GM21515 (cell line): Measurements from ENCODE around the gene ZBTB7C.

ENCODE experiments used
- ATAC-seq: cut with Tn5 transposase; IDR thresholded peaks from one replicate; pipeline ENCODE4 v1.9.1; 2021; ENCODE audit not compliant: unreplicated experiment

The ZBTB7C gene

GRCh38 chr18:48029296-48029986 lies 379.7 kb downstream of the ZBTB7C start:
- ATAC-seq, result no peak

DNA sequence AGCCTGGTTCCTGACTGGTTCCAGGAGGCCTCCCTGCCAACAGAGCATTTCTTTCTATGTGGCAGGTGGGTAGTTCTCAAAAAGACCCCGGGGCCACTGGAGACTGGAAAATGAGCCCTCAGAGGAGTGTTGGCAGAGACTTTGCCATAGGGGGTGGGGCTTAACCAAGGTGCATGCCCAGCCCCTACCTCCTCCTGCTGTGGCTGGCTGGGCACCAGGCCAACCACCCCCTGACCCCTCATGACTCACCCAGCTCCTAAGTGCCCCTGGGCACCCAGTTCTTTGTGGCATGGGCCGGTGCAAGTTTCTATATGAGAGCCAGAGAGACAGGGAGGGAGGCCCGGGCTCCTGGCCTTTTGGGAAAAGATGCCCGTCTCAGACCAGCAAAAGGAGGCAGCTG lies 380.5 kb downstream of the ZBTB7C start:
- ATAC-seq, result no peak

GRCh38 chr18:48028081-48028480 lies 381.1 kb downstream of the ZBTB7C start:
- ATAC-seq, result no peak

- ATAC-seq, result no peak
Observed at GRCh38 chr18:48027401-48027963, 381.7 kb downstream of the ZBTB7C start.

DNA sequence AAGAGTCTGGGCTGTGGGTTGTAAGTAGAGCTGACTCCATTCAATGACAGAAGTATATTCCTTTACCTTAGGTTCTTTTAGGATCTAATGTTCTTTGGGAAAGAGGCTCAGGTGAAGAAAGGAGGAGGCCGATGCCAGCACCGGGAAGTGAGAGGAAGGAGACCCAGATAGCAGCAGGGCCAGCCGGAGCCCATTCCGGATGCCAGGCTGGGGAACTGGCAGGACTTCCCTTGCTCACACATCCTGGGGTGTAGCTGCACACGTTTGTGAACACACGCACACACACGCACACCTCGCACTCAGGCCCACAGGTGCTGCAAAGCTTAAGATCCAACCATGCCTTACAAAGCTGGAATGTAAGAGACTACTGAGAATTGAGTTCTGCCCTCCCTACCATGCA lies 383.0 kb downstream of the ZBTB7C start:
- no peak for ATAC-seq

- ATAC-seq, result no peak
Observed at GRCh38 chr18:48024881-48025660, 384.1 kb downstream of the ZBTB7C start.

- no peak for ATAC-seq
Observed at GRCh38 chr18:48024009-48024512, 385.1 kb downstream of the ZBTB7C start.

DNA sequence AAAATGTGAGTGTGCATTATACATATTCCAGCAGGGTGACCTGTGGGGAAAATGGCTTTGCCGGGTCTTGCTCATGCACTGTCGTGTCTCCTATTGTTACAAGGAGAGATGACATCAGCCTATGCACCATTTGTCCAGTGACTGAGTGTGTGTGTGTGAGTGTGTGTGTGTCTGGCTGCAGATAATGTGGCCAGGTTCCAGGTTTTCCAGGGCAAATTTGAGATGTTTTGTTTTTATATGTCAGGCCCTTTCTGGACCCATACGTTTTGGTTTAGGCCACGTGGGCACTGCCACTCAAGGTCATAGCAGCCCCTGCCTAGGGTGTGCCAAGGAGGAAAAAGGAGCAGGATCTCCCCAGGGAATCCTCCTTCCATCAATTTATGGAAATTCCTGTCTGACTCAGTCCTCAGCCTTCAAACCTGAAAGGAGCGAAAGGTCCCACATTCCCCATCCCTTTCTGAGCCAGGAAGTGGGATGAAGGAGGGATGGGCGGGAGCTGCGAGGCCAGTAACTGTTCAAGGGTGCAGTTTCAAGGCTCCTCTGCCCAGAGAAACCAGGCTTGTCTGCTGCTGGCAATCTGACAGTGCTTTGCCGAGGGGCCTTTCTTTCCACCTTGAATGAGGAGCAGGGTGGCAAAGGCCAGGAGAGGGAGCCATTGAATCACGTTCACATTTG lies 385.7 kb downstream of the ZBTB7C start:
- no peak for ATAC-seq

DNA sequence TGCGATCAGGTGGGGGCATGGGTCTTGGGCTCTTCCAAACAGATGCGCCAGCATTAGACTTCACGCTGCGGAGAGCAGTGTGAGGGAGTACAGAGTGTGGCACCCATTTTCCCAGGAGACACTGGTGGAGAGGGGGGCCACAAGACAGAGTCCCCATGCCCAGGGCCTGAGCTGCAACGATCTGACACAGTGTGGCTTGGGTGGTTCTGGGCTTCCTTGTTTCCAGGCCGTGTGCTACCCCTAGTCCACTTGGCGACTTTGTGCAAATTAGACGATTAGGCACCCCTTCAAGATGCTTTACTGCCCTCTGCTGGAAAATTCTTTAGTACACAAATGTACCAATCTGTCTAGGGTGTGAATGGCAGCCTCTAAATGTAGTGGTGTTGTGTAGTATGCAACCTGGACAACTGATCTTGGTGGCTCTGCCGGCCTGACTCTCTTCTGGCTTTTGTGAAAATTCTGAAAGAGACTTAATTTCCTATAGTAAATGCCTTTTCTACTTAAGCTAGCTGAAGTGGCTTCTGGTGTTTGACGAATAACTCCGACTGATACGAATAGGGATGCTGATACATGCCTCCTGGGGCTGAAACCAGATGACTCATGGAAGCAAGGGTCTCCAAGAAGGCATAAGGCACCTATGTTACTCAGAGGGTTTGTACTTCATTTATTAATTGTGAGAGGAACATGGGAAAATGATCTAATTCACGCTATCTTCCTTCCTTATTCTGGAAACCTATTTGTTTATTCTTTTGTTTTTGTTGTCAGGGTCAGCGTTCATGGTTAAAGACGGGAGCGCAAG lies 386.5 kb downstream of the ZBTB7C start:
- no peak for ATAC-seq

GRCh38 chr18:48022021-48022420 lies 387.2 kb downstream of the ZBTB7C start:
- no peak for ATAC-seq

- ATAC-seq, result no peak
Observed at GRCh38 chr18:48021273-48021914, 387.8 kb downstream of the ZBTB7C start.

DNA sequence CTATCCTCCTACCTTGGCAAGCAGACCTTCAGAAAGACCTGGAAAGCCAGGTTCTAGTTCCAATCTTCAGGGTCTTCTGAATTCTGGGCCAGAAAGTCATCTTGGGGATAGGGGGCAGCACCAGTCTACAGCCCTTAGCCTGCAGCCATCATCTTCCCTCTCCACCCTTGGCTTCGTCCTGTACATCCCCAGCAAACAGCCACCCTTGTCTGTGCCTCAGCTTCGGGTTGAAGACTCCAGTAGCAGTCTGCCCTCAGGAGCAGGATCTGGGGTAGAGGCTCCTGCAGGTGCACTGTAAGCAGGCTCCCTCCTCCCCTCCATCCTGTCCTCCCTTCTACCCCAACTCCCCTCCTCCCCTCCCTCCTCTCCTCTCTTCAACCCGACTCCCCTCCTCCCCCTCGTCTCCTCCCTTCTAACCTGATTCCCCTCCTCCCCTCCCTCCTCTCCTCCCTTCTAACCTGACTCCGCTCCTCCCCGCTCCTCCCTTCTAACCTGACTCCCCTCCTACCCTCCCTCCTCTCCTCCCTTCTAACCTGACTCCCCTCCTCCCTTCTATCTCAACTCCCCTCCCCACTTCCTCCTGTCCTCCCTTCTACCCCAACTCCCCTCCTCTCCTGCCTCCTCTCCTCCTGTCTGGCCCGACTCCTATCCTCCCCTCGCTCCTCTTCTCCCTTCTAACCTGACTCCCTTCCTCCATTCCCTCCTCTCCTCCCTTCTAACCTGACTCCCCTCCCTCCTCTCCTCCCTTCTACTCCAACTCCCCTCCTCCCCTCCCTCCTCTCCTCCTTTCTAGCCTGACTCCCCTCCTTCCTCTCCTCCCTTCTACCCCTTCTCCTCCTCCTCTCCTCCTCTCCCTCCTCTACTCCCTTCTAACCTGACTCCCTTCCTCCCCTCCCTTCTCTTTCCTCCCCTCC lies 388.6 kb downstream of the ZBTB7C start:
- no peak for ATAC-seq

GRCh38 chr18:48019557-48020325 lies 389.4 kb downstream of the ZBTB7C start:
- ATAC-seq, result no peak

DNA sequence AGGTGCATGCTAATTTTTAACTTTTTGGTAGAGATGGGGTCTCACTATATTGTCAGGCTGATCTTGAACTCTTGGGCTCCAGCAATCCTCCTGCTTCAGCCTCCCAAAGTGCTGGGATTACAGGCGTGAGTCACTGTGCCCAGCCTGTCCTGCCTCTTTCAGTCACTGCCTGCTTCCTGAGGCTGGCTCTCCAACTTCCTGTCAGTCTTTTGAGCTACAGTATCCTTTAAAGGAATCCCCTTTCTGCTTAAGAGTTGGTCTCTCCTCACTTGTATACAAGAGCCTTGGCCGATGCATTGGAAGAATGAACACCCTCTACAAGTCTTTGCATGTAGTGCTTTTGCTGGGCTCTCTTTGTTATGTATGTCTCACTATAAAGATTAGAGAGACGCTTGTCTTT lies 390.3 kb downstream of the ZBTB7C start:
- no peak for ATAC-seq

DNA sequence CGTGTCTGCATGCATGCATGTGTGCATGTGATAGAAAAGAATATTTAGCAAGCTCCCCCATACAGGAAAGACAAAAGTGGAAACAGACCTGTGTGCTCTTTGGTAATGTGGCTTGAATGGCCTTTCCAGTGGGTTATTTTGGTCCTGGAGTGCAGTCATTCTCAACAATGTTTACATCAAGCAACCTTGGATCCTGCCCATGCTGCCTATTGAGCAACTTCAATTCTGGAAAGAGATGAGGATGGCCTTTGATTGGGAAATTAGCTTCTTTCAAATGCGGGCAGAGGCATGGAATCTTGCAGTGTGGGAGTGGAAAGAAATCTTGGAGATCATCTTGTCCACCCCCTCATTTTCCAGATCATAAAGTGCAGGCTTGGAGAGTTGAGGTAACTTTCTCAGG lies 391.5 kb downstream of the ZBTB7C start:
- no peak for ATAC-seq

DNA sequence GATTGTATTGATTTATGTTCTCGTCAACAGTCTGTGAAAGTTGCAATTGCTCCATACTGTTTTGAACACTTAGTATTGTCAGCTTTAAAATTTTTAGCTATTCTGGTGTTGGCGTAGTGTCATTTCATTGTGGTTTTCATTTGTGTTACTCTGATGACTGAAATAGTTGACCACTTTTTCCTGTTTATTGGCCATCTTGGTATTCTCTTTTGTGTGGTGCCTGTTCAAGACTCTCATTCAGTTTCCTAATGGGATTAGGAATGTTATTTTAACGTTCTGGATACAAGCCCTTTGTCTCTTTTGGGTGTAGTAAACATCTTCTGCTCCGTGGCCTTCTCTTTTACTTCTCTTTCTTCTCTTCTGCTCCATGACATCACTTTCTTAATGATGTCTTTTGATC lies 396.0 kb downstream of the ZBTB7C start:
- no peak for ATAC-seq

GRCh38 chr18:48011926-48012465 lies 397.2 kb downstream of the ZBTB7C start:
- ATAC-seq, result no peak

- ATAC-seq, result no peak
Observed at GRCh38 chr18:48010264-48010663, 398.9 kb downstream of the ZBTB7C start.
